HG03095 (cell line): ENCODE measurements around the gene TMEM63B.
"Not testable (repeated sequence)": the region's sequence is repeated elsewhere in the genome, so short reads cannot be mapped to it uniquely, and the experiment has no call there.

Experiments used
- ATAC-seq: cut with Tn5 transposase; IDR thresholded peaks from one replicate; pipeline ENCODE4 v1.9.1; 2021; ENCODE audit warnings: moderate library complexity; ENCODE audit not compliant: unreplicated experiment

Gene TMEM63B

DNA sequence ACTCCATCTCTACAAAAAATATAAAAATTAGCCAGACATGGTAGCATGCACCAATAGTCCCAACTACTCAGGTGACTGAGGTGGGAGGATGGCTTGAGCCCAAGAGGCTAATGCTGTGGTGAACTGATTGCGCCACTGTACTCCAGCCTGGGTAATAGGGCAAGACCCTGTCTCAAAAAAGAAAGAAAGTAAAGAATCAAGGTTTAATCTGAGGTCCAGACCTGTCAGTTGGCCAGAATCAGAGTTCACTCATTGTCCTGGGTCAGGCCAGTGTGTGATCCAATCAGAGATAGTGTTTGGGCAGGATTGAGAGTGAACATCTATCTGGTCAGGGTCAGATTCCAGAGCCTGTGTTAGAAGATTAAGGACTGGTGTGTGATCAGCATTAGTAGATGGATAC, 15.5 kb downstream of the TMEM63B start:
- ATAC-seq = no peak

GRCh38 chr6:44143731-44144130, 16.4 kb downstream of the TMEM63B start:
- ATAC-seq = no peak

GRCh38 chr6:44144536-44144935, 17.2 kb downstream of the TMEM63B start:
- ATAC-seq = not testable (repeated sequence)

DNA sequence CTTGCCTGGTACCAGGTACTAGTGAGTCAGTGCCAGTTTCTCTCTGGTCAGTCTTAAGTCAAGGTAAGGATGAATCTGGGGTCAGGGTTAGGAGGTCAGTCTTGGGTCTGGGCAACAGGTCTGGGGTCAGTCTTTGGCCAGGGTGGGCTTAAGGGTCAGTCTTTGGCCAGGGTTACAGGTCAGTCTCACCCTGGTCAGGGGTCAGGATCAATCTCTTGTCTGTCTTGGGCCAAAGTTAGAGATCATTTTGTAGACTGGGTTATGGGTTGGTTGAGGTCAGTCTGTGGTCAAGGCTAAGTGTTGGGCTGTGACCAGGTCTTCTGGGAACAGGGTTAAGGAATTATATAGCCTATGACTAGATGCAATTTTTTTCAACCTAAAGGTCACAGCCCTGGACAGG, 18.5 kb downstream of the TMEM63B start:
- ATAC-seq = no peak

- no peak for ATAC-seq
These were observed 19.3 kb downstream of the TMEM63B start for GRCh38 chr6:44146685-44147084.

- ATAC-seq = no peak
These were observed 19.9 kb downstream of the TMEM63B start for GRCh38 chr6:44147256-44147655.

DNA sequence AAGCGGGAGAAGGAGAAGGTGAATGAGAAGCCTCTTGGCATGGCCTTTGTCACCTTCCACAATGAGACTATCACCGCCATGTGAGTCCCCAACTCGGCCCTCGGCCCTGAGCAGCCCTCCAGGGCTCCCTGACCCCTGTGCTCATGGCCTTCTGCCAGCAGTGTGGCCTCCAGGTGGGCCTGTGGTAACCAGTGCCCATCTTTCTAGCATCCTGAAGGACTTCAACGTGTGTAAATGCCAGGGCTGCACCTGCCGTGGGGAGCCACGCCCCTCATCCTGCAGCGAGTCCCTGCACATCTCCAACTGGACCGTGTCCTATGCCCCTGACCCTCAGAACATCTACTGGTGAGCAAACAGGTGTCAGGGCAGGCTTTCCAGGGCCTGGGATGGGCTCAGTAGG, 21.0 kb downstream of the TMEM63B start:
- no peak for ATAC-seq

- no peak for ATAC-seq
These were observed 22.1 kb downstream of the TMEM63B start for GRCh38 chr6:44149369-44150012.

GRCh38 chr6:44150317-44150917, 23.1 kb downstream of the TMEM63B start:
- ATAC-seq = no peak

- peak; percentile 68 for ATAC-seq
These were observed 24.2 kb downstream of the TMEM63B start for GRCh38 chr6:44151348-44152108.

- ATAC-seq = no peak
These were observed 24.7 kb downstream of the TMEM63B start for GRCh38 chr6:44152109-44152461.

GRCh38 chr6:44152533-44152932, 25.2 kb downstream of the TMEM63B start:
- no peak for ATAC-seq

DNA sequence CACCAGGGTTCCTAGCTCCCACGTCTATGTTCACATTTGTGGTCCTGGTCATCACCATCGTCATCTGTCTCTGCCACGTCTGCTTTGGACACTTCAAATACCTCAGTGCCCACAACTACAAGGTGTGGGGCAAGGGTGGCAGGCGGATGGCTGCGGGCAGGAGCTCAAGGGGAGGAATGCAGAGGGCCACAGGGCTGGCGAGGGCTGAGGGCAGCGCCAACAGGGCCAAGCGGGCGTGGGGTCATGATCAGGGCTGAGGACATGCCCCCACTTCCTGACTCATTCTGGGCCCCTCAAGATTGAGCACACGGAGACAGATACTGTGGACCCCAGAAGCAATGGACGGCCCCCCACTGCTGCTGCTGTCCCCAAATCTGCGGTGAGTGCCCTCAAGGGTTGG, 26.7 kb downstream of the TMEM63B start:
- ATAC-seq = no peak

GRCh38 chr6:44156494-44157151, 29.3 kb downstream of the TMEM63B start:
- no peak for ATAC-seq

GRCh38 chr6:44157152-44157521, 29.8 kb downstream of the TMEM63B start:
- ATAC-seq = no peak

- ATAC-seq = no peak
These were observed 31.4 kb downstream of the TMEM63B start, which contains the start of gene CAPN11 for GRCh38 chr6:44158770-44159228. Gene CAPN11 (plus strand): TSS chr6:44158820. CDS start chr6:44158849, 29 bp downstream.

DNA sequence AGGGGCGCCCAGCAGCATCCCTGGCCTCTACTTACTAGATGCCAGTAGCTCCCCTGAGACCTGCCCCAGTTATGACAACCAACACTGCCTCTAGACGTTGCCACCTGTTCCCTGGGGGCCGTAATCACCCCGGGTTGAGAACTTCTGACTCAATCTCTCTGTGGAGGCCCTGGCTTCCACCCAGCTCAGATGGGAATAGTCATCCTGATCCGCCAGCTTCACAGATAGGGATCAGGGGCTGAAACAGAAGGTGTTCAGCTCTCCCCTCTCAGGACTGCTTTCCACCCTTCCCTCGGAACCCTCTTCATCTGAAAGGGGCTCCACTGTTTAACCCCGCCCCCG, 34.6 kb downstream of the TMEM63B start:
- no peak for ATAC-seq

GRCh38 chr6:44162876-44163625, 35.7 kb downstream of the TMEM63B start:
- ATAC-seq = no peak

DNA sequence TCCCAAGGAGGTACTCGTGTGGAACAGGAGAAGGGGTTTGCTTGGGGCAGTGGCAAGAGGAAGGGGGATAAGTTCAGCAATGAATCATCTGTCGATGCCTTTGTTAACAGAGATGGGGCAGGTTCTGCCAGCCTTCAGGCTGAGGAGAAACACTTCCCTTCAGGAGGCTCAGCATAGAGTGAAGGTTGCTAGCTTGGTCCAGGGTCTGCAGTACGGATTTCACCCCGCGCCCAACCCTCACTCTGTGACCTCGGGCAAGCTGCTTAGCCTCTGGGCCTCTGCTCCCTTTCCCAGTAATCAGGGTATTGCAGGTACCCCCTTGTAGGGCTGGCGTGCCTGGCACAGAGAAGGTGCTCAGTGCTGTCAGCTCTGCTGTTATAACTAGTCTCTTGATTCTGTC, 38.8 kb downstream of the TMEM63B start:
- ATAC-seq = no peak

DNA sequence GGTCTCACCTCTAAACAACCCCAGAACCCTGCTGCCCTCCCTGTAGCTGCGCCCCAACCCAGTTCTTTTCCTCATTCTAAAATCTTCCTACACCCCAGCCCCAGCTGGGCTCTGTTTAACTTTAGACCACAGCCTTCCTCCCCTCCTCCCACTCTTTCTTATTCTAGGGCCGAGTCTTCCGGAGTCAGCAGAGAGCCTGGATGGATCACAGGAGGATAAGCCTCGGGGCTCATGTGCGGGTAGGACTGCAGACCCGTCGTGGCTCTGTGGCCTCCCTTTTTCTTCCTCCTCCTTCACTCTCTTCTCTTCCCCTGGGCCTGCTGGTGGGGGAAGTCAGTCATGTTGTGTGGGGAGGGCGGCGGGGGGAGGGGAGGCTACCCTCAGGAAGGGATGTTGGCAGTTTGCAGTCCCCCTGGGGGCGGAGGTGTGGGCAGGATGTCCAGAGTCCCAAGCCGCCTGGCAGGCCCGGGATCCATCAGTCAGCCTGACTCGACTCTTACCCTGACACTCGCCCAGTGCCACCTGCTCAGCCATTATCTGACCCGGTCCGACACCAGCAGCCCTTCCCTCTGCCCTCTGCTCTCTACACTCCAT, 39.3 kb downstream of the TMEM63B start:
- no peak for ATAC-seq

DNA sequence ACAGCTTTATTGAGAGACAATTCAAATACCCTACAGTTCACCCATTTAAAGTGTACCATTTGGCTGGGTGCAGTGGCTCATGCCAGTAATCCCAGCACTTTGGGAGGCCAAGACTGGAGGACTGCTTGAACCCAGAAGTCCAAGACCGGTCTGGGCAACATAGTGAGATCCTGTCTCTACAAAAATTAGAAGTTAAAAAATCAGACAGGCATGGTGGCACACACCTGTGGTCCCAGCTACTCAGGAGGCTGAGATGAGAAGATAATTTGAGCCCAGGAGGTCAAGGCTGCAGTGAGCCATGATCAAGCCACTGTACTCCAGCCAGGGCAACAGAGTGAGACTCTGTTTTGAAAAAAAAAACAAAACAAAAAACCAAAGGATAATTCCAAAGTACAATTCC, 40.2 kb downstream of the TMEM63B start:
- no peak for ATAC-seq
